HG03175 (cell line): Measurements from ENCODE around the gene FOLR2.

Experiments used
- ATAC-seq: cut with Tn5 transposase; IDR thresholded peaks from one replicate; pipeline ENCODE4 v1.9.1; 2021; ENCODE audit warnings: mild to moderate bottlenecking, moderate library complexity; ENCODE audit not compliant: unreplicated experiment

The FOLR2 gene

GRCh38 chr11:72239849-72240460 lies 23.4 kb downstream of the FOLR2 start:
- no peak for ATAC-seq

GRCh38 chr11:72240461-72241290 lies 24.1 kb downstream of the FOLR2 start:
- ATAC-seq = no peak

GRCh38 chr11:72241291-72241781 lies 24.7 kb downstream of the FOLR2 start:
- no peak for ATAC-seq

GRCh38 chr11:72242141-72242540 lies 25.5 kb downstream of the FOLR2 start:
- ATAC-seq = no peak

- no peak for ATAC-seq
Measured at GRCh38 chr11:72243173-72244059, 26.8 kb downstream of the FOLR2 start.

- no peak for ATAC-seq
Measured at GRCh38 chr11:72244060-72244360, 27.4 kb downstream of the FOLR2 start, which contains the start of gene PHOX2A. Gene PHOX2A (minus strand): TSS chr11:72244176. CDS start chr11:72244004, 172 bp downstream.

GRCh38 chr11:72244361-72245262 lies 28.0 kb downstream of the FOLR2 start:
- no peak for ATAC-seq

GRCh38 chr11:72245263-72245816 lies 28.7 kb downstream of the FOLR2 start:
- ATAC-seq = no peak

- no peak for ATAC-seq
Measured at GRCh38 chr11:72247584-72247983, 31.0 kb downstream of the FOLR2 start.

- no peak for ATAC-seq
Measured at GRCh38 chr11:72249961-72250360, 33.4 kb downstream of the FOLR2 start.

GRCh38 chr11:72250661-72251464 lies 34.3 kb downstream of the FOLR2 start:
- ATAC-seq = no peak

- no peak for ATAC-seq
Measured at GRCh38 chr11:72251614-72252013, 35.0 kb downstream of the FOLR2 start.

GRCh38 chr11:72253392-72253791 lies 36.8 kb downstream of the FOLR2 start:
- ATAC-seq = no peak

GRCh38 chr11:72254299-72254993 lies 37.9 kb downstream of the FOLR2 start:
- ATAC-seq = no peak

GRCh38 chr11:72257570-72257969 lies 41.0 kb downstream of the FOLR2 start:
- ATAC-seq = no peak

GRCh38 chr11:72259490-72259889 lies 42.9 kb downstream of the FOLR2 start:
- no peak for ATAC-seq

- no peak for ATAC-seq
Measured at GRCh38 chr11:72260574-72260973, 44.0 kb downstream of the FOLR2 start.

GRCh38 chr11:72263361-72263760 lies 46.8 kb downstream of the FOLR2 start:
- ATAC-seq = no peak

- ATAC-seq = no peak
Measured at GRCh38 chr11:72265951-72266350, 49.4 kb downstream of the FOLR2 start.
